ENCODE measurements around the gene RAB3IP.

The RAB3IP gene, protein sequence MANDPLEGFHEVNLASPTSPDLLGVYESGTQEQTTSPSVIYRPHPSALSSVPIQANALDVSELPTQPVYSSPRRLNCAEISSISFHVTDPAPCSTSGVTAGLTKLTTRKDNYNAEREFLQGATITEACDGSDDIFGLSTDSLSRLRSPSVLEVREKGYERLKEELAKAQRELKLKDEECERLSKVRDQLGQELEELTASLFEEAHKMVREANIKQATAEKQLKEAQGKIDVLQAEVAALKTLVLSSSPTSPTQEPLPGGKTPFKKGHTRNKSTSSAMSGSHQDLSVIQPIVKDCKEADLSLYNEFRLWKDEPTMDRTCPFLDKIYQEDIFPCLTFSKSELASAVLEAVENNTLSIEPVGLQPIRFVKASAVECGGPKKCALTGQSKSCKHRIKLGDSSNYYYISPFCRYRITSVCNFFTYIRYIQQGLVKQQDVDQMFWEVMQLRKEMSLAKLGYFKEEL

GRCh38 chr12:69738351-69739286, at the start of gene RAB3IP:
Gene RAB3IP, plus strand, starts transcription at chr12:69738860. Its CDS starts 16,549 bp downstream, at chr12:69755409.
- DNase-seq, result peak; percentile 93

- DNase-seq, result no peak
These were observed 49.0 kb upstream of the RAB3IP start for GRCh38 chr12:69689638-69690037.

DNA sequence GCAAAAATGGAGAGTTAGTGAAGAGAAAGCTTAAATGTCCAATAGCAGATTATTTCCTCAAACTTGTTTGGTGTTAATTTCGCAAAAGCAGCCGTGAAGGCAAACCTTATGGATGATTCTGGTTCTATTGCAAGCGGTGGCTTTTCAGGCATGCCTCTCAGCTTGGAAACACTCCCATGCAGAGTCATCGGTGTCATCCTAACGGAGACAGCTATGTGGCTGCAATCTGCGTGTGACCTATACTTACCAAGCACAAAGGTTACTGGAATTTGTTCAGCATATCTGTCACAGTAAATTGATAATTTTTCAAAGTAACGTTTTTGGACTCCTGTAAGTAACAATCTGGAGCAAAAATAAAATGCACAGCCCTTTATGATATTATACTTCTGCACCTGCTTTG, 44.5 kb upstream of the RAB3IP start:
- DNase-seq, result no peak

GRCh38 chr12:69698054-69698453, 40.6 kb upstream of the RAB3IP start:
- peak; percentile 60 for DNase-seq

DNA sequence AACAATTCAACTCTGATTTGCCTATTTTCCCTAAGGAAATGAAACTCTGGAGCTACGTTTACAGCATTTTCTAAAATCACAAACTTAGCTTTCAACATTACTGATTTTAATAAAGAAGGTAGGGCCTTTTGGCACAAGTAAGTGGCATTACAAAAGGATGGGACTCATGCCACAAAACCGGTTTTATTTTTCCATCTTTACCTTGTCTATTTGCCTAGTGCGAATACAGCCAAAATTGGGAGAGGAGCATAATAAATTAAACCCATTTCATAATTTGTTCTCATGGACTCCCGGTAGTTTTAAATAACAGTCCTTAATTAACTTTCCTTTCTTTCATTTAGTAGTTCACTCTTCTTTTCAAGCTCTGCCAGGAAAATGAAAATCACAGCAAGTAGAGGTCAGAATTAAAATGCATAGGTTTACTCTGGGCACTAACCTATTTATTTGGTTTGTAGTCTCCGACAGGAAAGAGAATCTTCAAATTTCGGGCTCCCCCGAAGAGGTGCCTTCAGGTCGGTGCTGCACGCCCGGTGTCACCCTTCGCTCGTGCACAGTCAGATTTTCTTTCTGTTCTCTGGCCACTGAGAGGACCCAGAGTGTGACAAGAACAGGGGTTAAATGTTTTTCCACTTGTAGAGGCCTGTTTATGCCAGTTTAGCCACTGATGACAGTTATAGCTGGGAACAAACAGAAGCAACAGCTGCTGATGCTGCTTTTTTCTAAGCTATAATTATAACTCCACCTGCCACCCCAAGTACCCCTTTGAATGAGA, 39.7 kb upstream of the RAB3IP start, which contains the start of gene BEST3:
TSS of gene BEST3 (minus strand) at position 535 of the 772 bp plus-strand sequence. CDS start 1,505 bp downstream, outside the sequence.
- DNase-seq, result peak; percentile 94

- no peak for DNase-seq
These were observed 36.8 kb upstream of the RAB3IP start for GRCh38 chr12:69701826-69702225.

DNA sequence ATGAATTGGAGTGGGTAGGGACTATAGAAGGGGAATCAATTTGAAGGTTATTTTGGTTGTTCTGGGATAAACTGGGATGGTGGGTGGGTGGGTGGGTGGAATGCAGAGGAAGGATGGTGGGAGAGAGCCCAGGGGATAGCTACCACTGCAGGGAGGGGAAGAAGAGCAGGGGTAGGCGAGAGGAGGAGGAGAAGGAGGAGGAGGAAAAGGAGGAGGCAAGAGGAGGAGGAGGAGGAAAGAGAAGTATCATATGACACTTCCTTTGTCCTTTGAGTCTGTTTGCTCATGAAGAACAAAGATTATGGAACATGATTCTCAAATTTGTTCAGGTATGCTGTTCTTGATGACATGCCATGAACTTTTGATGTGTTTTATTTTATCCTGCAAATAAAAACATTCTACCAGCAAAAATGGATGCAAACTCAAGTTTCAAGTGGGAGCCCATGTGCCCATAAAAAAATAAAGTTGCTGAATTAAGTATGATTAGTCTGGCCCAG, 35.5 kb upstream of the RAB3IP start:
- peak; percentile 16 for DNase-seq

GRCh38 chr12:69704357-69704756, 34.3 kb upstream of the RAB3IP start:
- DNase-seq, result no peak

DNA sequence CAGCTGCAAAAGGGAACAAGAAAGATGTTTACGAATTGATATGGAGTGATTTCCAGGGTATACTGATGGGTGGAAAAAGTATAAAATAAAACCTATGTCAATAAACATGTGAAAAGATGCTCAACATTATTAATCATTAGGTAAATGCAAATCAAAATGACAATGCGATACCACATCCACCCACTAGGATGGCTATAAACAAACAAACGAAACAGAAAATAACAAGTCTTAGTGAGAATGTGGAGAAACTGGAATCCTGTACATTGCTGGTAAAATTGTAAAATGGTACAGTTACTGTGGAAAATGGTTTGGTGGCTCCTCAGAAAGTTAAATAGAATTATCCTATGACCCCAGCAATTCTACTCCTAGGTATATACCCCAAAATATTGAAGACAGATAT, 30.0 kb upstream of the RAB3IP start:
- DNase-seq, result no peak

GRCh38 chr12:69712826-69713225, 25.8 kb upstream of the RAB3IP start:
- DNase-seq, result no peak

- DNase-seq, result no peak
These were observed 24.1 kb upstream of the RAB3IP start for GRCh38 chr12:69714542-69714941.

DNA sequence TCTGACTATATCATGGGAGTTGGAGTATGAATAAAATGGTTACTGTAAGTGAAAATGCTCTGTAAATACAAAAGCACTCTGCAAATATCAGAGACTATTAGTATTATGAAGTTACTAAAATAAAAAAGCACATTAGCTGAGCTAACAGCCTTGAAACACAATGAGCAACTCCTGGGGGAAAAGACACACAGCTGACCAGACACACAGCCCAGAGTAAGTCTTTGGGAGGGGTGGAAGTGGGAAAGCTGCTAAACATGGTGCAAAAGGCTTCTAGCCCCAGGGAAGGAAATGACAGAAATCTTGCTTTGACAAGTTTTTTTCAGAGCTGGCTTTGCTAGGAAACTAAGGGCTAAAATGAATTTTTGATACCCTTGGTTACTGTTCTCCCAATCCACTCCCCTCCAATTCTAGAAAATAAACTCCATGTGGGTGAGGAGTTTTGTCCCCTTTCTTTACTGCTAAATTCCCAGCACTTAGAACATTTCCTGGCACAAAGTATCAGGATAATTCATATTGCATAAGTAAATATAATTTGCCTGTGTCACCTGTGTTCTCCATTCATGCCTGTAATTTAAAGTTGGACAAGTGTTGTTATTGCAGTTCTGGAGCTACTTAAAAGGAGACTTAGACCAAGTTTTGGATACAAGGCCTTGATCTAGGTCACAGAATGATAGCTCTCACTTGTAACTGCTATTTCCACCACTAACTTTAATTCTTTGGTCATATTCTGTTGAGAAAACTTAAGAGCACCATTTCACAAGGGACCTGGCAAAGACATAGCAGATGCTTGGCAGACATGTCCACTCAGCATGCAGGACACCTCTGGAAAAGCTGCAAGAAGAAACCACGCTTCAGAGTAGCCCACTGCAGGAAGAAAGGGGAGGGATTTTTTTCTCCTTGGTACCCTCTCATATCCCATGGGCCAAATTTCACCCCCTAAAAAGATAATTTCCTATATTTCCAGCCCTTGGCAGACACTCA, 19.0 kb upstream of the RAB3IP start:
- peak; percentile 57 for DNase-seq

DNA sequence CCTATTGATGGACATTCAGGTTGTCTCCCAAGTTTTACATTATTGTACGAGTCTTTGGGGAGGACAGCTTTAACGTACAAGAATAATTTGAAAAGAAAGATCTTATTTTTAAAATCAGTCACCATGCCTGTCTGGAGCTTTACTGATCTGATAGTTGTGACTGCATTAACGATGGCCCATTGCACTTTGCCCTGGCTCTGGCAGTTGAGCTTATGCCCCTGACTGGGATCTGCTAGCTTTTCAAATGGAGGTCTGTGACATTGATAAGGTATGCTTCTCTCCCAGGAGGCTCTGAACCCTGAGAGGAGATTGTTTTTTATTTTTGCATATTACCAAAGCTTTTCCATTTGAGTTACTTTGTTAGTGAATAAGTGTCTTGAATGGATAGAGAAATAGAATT, 17.9 kb upstream of the RAB3IP start:
- no peak for DNase-seq

- no peak for DNase-seq
These were observed 11.7 kb upstream of the RAB3IP start for GRCh38 chr12:69726922-69727321.

DNA sequence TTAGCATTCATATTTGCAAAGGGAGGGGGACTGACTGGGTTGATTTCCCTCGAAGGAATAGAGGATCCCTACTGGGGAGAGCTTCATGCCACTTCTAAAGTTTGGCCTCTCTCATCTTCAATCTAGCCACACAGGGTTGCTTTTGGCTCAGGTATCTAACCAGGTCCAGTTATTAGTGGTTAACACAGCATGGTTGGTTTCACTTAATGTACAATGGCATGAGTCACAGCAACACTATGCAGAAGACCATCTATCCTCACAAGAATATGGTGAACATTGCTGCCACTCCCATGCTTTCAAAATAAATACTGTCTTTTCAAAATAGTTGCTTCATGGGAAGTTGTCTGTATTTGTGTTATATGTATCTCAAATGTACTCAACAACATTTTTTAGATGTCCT, 6.6 kb upstream of the RAB3IP start:
- DNase-seq, result no peak

DNA sequence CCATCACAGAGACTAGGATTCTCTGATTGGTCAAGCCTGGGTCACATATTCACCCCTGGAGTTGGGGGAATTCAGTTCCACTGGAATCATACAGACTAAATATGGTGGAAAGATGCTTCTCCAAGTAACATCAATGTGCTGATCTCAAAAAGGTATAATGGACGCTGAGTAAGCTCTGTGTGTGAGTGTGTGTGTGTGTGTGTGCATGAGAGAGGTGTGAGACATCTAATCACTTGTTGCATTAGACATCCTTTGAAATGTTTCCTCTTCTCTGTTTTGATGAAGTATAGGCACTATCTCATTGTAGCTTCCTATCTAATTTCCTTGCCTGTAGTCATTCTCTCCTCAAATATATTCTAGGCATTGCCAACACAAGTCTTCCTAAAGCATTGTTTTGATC, 5.0 kb upstream of the RAB3IP start:
- no peak for DNase-seq

- DNase-seq, result peak; percentile 71
These were observed 879 bp downstream of the RAB3IP start for GRCh38 chr12:69739287-69740191.

DNA sequence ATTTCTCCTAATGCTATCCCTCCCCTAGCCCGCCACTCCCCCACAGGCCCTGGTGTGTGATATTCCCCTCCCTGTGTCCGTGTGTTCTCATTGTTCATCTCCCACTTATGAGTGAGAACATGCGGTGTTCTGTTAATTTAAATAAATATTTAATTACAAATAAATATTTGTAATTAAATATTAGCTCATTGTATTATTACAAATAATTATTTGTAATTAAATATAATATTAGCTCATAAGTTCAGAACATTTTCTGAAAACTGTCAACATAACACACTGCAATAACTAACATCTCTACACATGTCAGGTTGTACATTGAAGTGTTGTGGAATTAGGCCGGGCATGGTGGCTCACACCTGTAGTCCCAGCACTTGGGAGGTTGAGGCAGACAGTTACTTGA, 5.4 kb downstream of the RAB3IP start:
- DNase-seq, result no peak

GRCh38 chr12:69751476-69751875, 12.8 kb downstream of the RAB3IP start:
- no peak for DNase-seq

GRCh38 chr12:69755302-69755701, 16.6 kb downstream of the RAB3IP start:
- DNase-seq, result no peak

Data from NCI-H510A treated with DMSO at 0.1 percent for 48 hours (cell line).